Smooth muscle cell (in vitro differentiated cells): ENCODE data around the gene HABP2. TPM values are rescaled to one million over a fixed set of nuclear protein-coding genes. Genes with fewer than 3 reads are reported as not detected.

Experiments used
- DNase-seq: peaks from one replicate; lab custom pipeline; 2025; ENCODE audit not compliant: unreplicated experiment; lab: John Stamatoyannopoulos, UW
- H2AFZ ChIP-seq: fragments of 200-600 bp; sonication (generic); 2 replicates; pipeline ENCODE4 v1.6.0; 2016; ENCODE audit warnings: antibody characterized with exemption, low read depth, mild to moderate bottlenecking
- H3F3A ChIP-seq: fragments of 200-600 bp; sonication (generic); 2 replicates; pipeline ENCODE4 v1.6.0; 2017; ENCODE audit warnings: antibody characterized with exemption, low read depth
- H3K27ac ChIP-seq: fragments of 200-600 bp; sonication (generic); 2 replicates; pipeline ENCODE4 v1.5.1; 2016; ENCODE audit warnings: low read depth, mild to moderate bottlenecking
- H3K27me3 ChIP-seq: fragments of 200-600 bp; sonication (generic); 2 replicates; pipeline ENCODE4 v1.6.1; 2016; ENCODE audit warnings: low read depth, mild to moderate bottlenecking
- H3K36me3 ChIP-seq: fragments of 200-600 bp; sonication (generic); 2 replicates; pipeline ENCODE4 v1.5.1; 2016; ENCODE audit warnings: low read depth
- H3K4me1 ChIP-seq: fragments of 200-600 bp; sonication (generic); 2 replicates; pipeline ENCODE4 v1.5.1; 2016; ENCODE audit warnings: low read depth
- H3K4me2 ChIP-seq: fragments of 200-600 bp; sonication (generic); 2 replicates; pipeline ENCODE4 v1.6.0; 2016; ENCODE audit warnings: mild to moderate bottlenecking
- H3K4me3 ChIP-seq: fragments of 200-600 bp; sonication (generic); 2 replicates; pipeline ENCODE4 v1.5.1; 2016; ENCODE audit warnings: mild to moderate bottlenecking
- H3K79me2 ChIP-seq: fragments of 200-600 bp; sonication (generic); 2 replicates; pipeline ENCODE4 v1.6.0; 2016; ENCODE audit warnings: low read depth, mild to moderate bottlenecking
- H3K9ac ChIP-seq: fragments of 200-600 bp; sonication (generic); 2 replicates; pipeline ENCODE4 v1.6.0; 2016; ENCODE audit warnings: low read depth
- H3K9me3 ChIP-seq: fragments of 200-600 bp; sonication (generic); replicated peaks from 2 replicates; pipeline ENCODE4 v1.5.1; 2016; ENCODE audit warnings: low read depth
- H4K20me1 ChIP-seq: fragments of 200-600 bp; sonication (generic); 2 replicates; pipeline ENCODE4 v1.6.0; 2016; ENCODE audit warnings: low read depth
- WGBS: methylation state at CpG from one replicate; pipeline ENCODE4 v1.1.7; 2016; ENCODE audit warnings: low lambda C conversion rate; 5-methylcytosine and 5-hydroxymethylcytosine counted together
- polyA plus RNA-seq: library from polyadenylated mRNA; unstranded; fragments of >200 nt; fragmentation: Nextera tagmentation; extraction: Ambion mirVana; gene quantifications from 2 replicates; pipeline ENCODE4 v1.2.1, GENCODE V29; 2016
- total RNA-seq: library from RNA; depleted of rRNA; stranded (reverse); fragments of >200 nt; gene quantifications from 2 replicates; pipeline ENCODE4 v1.2.3, GENCODE V29; 2014
- TF ChIP-seq, protein P1 (sequence below): fragments of 200-600 bp; sonication (generic); IDR thresholded peaks from 2 replicates; pipeline ENCODE4 v1.5.1; 2017; ENCODE audit warnings: borderline replicate concordance, mild to moderate bottlenecking, antibody characterized with exemption; ENCODE audit not compliant: insufficient read depth, poor library complexity, severe bottlenecking

The HABP2 gene
- total and polyA plus RNA-seq, 2 experiments from 2014 or later, result 0.05 TPM; not detected in 1

DNA sequence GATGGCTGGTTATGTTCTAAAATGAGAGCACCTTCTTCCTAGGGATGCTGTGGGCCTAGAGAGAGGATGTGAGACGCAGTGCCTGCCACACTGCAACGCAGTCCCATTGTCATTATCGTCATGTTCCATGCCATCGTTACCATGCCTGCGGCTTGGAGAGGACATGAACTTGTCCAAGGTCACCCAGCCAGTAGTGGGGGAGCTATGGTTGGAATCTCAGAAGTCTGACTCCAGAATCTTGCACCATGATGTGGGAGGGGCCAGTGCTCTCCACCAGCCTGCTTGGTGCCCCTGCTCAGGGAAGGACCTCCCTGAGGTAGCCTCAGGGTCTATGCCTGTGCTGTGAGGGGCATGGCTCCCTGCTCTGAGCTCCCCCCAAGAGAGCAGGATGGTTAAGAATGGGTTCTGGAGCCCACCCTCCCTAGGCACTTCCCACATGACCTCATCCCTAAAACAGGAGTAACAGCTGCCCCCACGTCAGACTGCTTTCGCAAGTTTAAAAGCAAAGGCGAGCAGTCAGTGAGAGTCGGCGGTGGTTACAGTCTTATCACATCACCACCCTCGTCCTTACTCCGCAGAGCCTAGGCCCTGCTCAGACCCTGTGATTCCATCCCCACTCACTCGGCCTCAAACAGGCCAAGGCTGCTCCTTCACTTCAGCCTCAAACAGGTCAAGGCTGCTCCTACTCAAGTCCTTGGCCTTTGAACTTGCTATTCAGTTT is 50.4 kb downstream of the HABP2 start:
- no peak overlapping the region for H3K4me3 ChIP-seq
- no peaks in the 10 kb centered on the region for H3F3A ChIP-seq
- no peaks in the 10 kb centered on the region for H3K9me3 ChIP-seq
- TF ChIP-seq, protein P1, sequence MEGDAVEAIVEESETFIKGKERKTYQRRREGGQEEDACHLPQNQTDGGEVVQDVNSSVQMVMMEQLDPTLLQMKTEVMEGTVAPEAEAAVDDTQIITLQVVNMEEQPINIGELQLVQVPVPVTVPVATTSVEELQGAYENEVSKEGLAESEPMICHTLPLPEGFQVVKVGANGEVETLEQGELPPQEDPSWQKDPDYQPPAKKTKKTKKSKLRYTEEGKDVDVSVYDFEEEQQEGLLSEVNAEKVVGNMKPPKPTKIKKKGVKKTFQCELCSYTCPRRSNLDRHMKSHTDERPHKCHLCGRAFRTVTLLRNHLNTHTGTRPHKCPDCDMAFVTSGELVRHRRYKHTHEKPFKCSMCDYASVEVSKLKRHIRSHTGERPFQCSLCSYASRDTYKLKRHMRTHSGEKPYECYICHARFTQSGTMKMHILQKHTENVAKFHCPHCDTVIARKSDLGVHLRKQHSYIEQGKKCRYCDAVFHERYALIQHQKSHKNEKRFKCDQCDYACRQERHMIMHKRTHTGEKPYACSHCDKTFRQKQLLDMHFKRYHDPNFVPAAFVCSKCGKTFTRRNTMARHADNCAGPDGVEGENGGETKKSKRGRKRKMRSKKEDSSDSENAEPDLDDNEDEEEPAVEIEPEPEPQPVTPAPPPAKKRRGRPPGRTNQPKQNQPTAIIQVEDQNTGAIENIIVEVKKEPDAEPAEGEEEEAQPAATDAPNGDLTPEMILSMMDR, result no peak
- WGBS, result 74% methylated on average over 13 of the region's 13 CpGs
- DNase-seq, result no peak
- H3K36me3 ChIP-seq, result no peaks in the 10 kb centered on the region
- no peaks in the 10 kb centered on the region for H3K4me1 ChIP-seq
- no peak overlapping the region for H3K9ac ChIP-seq
- no peaks in the 10 kb centered on the region for H3K79me2 ChIP-seq
- H3K27ac ChIP-seq, result no peak overlapping the region
- H3K4me2 ChIP-seq, result no peak overlapping the region
- H3K27me3 ChIP-seq, result peaks cover 11% of the 10 kb centered on the region
- H4K20me1 ChIP-seq, result no peaks in the 10 kb centered on the region
- no peak overlapping the region for H2AFZ ChIP-seq

DNA sequence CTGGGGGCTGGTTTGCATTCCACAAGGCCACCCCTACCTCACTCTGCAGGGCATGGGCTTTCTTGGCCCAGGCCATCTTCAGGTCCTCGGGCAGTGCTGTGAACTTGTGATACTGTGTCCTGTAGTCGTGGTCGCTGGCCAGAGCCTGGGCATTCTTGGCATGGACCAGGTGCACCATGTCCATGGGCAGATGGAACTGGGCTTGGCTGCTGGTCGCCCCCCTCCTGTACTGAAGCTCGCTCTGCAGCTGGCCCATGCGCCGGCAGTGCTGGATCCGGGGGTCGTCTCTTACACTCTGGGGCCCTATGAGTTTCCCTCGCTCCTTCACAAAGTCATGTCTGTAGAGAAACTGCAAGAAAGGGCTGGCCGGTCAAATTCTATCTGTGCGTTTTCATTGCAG is 51.7 kb downstream of the HABP2 start:
- Histone ChIP-seq H3K27ac (no peak overlapping the region), H3K9ac (no peak overlapping the region), H3K27me3 (peaks cover 6% of the 10 kb centered on the region), H3K4me3 (no peak overlapping the region), H4K20me1 (no peaks in the 10 kb centered on the region), H3K4me2 (no peak overlapping the region), H3K4me1 (no peaks in the 10 kb centered on the region), H3K79me2 (no peaks in the 10 kb centered on the region), H2AFZ (no peak overlapping the region), H3F3A (no peaks in the 10 kb centered on the region), H3K9me3 (no peaks in the 10 kb centered on the region), H3K36me3 (no peaks in the 10 kb centered on the region)
- TF ChIP-seq, protein P1, result no peak
- WGBS, result 98% methylated on average over 12 of the region's 12 CpGs
- DNase-seq, result no peak

DNA sequence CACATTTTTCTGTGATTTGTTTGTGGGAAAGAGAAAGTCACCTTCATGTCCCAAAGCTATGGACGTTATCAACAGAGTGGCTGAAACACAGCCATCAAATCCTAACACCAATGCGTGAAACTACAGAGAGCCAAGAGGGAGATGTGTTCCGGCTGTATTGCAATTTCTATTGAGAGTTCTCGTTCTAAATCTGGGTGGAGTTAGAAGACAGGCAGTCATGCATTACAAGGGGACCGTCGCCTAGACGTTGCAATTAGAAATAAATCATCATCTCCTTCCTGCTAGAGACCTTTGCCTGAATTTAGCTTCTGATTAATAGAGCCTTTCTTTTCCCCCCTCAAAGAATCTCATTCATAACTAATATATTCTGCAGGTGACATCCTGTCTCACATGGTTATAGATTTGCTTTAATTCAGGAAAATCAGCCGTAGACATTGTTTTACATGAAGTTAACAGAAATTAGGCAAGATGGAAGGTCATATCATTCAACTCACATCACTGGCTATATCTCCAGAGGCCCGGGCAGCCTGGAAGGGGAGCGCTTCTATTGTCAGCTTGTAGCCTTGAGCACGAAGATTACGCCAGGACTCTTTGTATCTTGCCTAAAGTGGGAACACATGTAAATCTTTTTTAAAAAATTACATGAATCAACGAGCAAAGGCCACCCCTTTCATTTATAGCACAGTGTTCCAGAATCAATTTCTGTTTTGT is 52.6 kb downstream of the HABP2 start:
- no peak for DNase-seq
- WGBS, result 90% methylated on average over 13 of the region's 13 CpGs
- Histone ChIP-seq H3F3A (no peaks in the 10 kb centered on the region), H3K9me3 (no peaks in the 10 kb centered on the region), H3K36me3 (no peaks in the 10 kb centered on the region), H3K9ac (no peak overlapping the region), H4K20me1 (no peaks in the 10 kb centered on the region), H3K4me3 (no peak overlapping the region), H3K79me2 (no peaks in the 10 kb centered on the region), H2AFZ (no peak overlapping the region), H3K27me3 (peaks cover 6% of the 10 kb centered on the region), H3K27ac (no peak overlapping the region), H3K4me1 (no peaks in the 10 kb centered on the region), H3K4me2 (no peak overlapping the region)
- TF ChIP-seq, protein P1, result no peak
